Measurements from ENCODE around the gene PCA3. TPM values are rescaled to one million over a fixed set of nuclear protein-coding genes. Genes with fewer than 3 reads are reported as not detected.

Gene PCA3
- not detected in 2 replicates for total RNA-seq

DNA sequence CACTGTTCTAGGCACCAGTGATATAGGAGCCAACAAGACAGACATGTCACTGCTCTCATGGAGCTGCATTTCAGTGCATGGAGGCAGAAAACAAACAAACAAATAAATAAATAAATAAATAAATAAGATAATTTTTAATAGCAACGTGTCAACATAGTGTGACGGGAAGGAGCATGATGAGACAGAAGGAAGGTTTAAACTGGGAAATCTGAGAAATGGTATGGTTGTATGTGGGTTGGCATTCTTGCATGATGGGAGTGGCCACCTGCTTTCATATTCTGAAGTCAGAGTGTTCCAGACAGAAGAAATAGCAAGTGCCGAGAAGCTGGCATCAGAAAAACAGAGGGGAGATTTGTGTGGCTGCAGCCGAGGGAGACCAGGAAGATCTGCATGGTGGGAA is at the start of gene PCA3:
Gene PCA3, plus strand, starts transcription at position 301 of the 400 bp plus-strand sequence.
- H3K27me3 Mint-ChIP-seq, result peaks cover 6% of the 10 kb centered on the region
- TF ChIP-seq CTCF (IDR thresholded peaks at IDR 0.05), result no peak
- H3K36me3 Mint-ChIP-seq (ENCODE audit: low read depth), result no peaks in the 10 kb centered on the region
- intact Hi-C loops (cut with micrococcal nuclease), result no loop called here
- no peak within 1 kb of the TSS for H3K4me3 Mint-ChIP-seq
- no peaks in the 10 kb centered on the region for H3K9me3 Mint-ChIP-seq
- ChIA-PET CTCF (no interaction called here), POLR2A (no interaction called here)
- no peak within 1 kb of the TSS for H3K27ac Mint-ChIP-seq
- ATAC-seq (ENCODE audit: low read depth) (no peak), DNase-seq (no peak)
- peaks cover 21% of the 10 kb centered on the region for H3K4me1 Mint-ChIP-seq

DNA sequence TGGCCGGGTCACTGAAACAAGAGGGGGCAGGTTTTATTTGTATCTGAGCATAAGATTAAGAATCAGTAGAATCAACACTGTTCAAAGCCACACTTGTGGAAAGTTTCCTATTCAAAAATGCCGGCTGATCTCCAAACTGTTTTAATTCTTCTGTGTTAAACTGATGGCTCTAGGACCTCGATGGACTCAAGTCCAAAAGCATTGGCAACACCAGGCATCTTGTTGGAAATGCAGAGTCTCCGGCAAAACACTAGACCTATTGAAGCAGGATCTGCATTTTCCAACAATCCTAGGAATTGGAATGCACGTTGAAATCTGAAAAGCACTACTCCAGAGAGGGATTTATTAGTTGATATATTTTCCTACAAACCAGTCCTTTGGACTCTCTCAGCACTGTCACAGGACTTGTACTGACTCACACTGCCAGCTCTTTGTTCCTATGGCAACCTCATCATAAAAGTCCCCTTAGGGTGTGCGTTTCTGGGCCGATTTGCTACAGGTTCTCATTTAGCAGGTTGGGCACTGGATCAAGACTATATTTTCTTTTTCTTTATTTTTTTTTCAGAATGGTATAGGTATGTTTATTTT is 48.1 kb upstream of the PCA3 start:
- DNase-seq, result no peak
- ChIA-PET CTCF (no interaction called here), POLR2A (no interaction called here)
- H3K27ac Mint-ChIP-seq, result no peak overlapping the region
- ATAC-seq (ENCODE audit: low read depth), result no peak
- no peaks in the 10 kb centered on the region for H3K36me3 Mint-ChIP-seq (ENCODE audit: low read depth)
- peaks cover 24% of the 10 kb centered on the region for H3K27me3 Mint-ChIP-seq
- H3K9me3 Mint-ChIP-seq, result no peaks in the 10 kb centered on the region
- no peak for TF ChIP-seq CTCF (IDR thresholded peaks at IDR 0.05)
- peaks cover 2% of the 10 kb centered on the region for H3K4me1 Mint-ChIP-seq
- H3K4me3 Mint-ChIP-seq, result no peak overlapping the region
- intact Hi-C loops (cut with micrococcal nuclease), result no loop called here

DNA sequence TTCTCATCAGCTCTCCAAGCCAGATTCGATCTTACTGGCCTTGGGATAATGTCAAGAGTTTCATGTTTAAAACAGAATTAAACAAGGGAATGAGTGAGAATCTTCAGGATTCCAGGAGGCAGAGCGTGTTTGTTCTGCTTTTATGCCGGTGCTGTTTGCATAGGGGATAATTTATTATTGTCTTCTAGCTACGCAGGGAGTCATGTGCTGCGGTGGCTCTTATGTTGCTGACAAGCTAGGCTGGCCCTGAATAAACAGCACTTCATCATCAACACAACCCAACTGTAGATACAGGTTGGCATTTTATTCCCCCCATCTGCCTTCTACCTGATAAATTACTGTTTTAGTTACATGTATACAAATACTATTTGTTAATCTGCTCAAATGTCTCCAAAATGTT is 47.1 kb upstream of the PCA3 start:
- intact Hi-C loops (cut with micrococcal nuclease), result no loop called here
- Mint-ChIP-seq H3K36me3 (ENCODE audit: low read depth) (no peaks in the 10 kb centered on the region), H3K4me3 (no peak overlapping the region), H3K27ac (no peak overlapping the region), H3K27me3 (peaks cover 24% of the 10 kb centered on the region), H3K4me1 (peaks cover 2% of the 10 kb centered on the region), H3K9me3 (no peaks in the 10 kb centered on the region)
- TF ChIP-seq CTCF (IDR thresholded peaks at IDR 0.05), result no peak
- CTCF ChIA-PET, result no interaction called here
- ATAC-seq (ENCODE audit: low read depth) (no peak), DNase-seq (no peak)
- POLR2A ChIA-PET, result no interaction called here

DNA sequence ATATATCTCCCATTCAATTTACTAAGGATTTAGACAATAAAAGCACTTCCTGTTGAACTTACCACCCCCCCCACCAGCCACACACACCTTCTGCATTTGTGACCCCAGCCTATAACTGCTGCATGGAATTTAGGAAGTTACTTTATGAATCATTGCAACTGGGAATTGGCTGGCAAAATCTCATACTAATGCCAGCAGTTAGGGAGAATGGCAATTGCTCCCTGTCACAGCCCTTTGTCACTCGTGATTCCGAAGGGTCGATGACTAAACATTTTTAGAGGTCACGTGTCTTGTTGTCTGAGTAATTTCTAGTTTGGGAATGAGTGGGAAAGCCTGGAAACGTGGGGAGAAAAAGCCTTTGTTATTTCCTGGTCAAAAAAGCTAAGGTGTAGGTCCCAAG is 46.6 kb upstream of the PCA3 start:
- peaks cover 24% of the 10 kb centered on the region for H3K27me3 Mint-ChIP-seq
- no peaks in the 10 kb centered on the region for H3K36me3 Mint-ChIP-seq (ENCODE audit: low read depth)
- TF ChIP-seq CTCF (IDR thresholded peaks at IDR 0.05), result no peak
- ATAC-seq (ENCODE audit: low read depth), result no peak
- no peak overlapping the region for H3K4me3 Mint-ChIP-seq
- ChIA-PET CTCF (no interaction called here), POLR2A (no interaction called here)
- no peaks in the 10 kb centered on the region for H3K9me3 Mint-ChIP-seq
- intact Hi-C loops (cut with micrococcal nuclease), result no loop called here
- H3K27ac Mint-ChIP-seq, result no peak overlapping the region
- H3K4me1 Mint-ChIP-seq, result peaks cover 2% of the 10 kb centered on the region
- DNase-seq, result no peak

GRCh38 chr9:76718166-76718565 is 46.1 kb upstream of the PCA3 start:
- H3K27me3 Mint-ChIP-seq, result peaks cover 24% of the 10 kb centered on the region
- H3K9me3 Mint-ChIP-seq, result no peaks in the 10 kb centered on the region
- peaks cover 2% of the 10 kb centered on the region for H3K4me1 Mint-ChIP-seq
- POLR2A ChIA-PET, result no interaction called here
- CTCF ChIA-PET, result no interaction called here
- intact Hi-C loops (cut with micrococcal nuclease), result no loop called here
- no peak for ATAC-seq (ENCODE audit: low read depth)
- H3K36me3 Mint-ChIP-seq (ENCODE audit: low read depth), result no peaks in the 10 kb centered on the region
- DNase-seq, result no peak
- no peak overlapping the region for H3K4me3 Mint-ChIP-seq
- no peak overlapping the region for H3K27ac Mint-ChIP-seq
- no peak for TF ChIP-seq CTCF (IDR thresholded peaks at IDR 0.05)
